ENCODE data around the gene RREB1.

GRCh38 chr6:7161845-7162244 lies 54.1 kb downstream of the RREB1 start:
- TF ChIP-seq CTCF (conservative IDR thresholded peaks at IDR 0.05 in 1 of 2, IDR thresholded peaks at IDR 0.05 in 1 of 2; ENCODE audit: extremely low read depth in 1 of 2, insufficient read depth in 1 of 2, low read depth in 1 of 2, low read length in 2 of 2) (no peak), EZH2 (IDR thresholded peaks at IDR 0.05; ENCODE audit: borderline replicate concordance, low read length) (no peak)
